GM12878 (cell line): Measurements from ENCODE around the gene ETV6.

Source experiments
- CBX3 ChIP-seq: fragments of 200-600 bp; sonication (generic); IDR thresholded peaks from 2 replicates; pipeline ENCODE4 v1.6.1; 2016; ENCODE audit warnings: low read depth, borderline replicate concordance
- CTCF ChIP-seq, 3 experiments: IDR thresholded peaks in 2 of 3; conservative IDR thresholded peaks in 1 of 3; 2 replicates each; pipeline ENCODE4 v1.5.1; 2011; ENCODE audit warnings: low read depth in 3 of 3, low read length in 3 of 3, mild to moderate bottlenecking in 3 of 3, control low read depth in 2 of 3, moderate library complexity in 2 of 3, inconsistent platforms in 1 of 3, mixed read lengths in 1 of 3; ENCODE audit not compliant: control insufficient read depth in 2 of 3, insufficient read depth in 1 of 3; ENCODE audit errors: extremely low read depth in 1 of 3
- NRF1 ChIP-seq: conservative IDR thresholded peaks from 2 replicates; pipeline ENCODE4 v1.6.1; 2011; ENCODE audit warnings: mild to moderate bottlenecking, low read depth, low read length, improper control_type of control experiment
- PBX3 ChIP-seq: IDR thresholded peaks from 2 replicates; pipeline ENCODE4 v1.6.1; 2011; ENCODE audit warnings: mild to moderate bottlenecking, low read depth, low read length, moderate library complexity; ENCODE audit not compliant: insufficient replicate concordance
- POLR2A ChIP-seq: IDR thresholded peaks from 2 replicates; pipeline ENCODE4 v1.6.1; 2011; ENCODE audit warnings: low read depth, mild to moderate bottlenecking, low read length
- POLR2AphosphoS5 ChIP-seq: IDR thresholded peaks from 2 replicates; pipeline ENCODE4 v1.6.1; 2011; ENCODE audit warnings: mild to moderate bottlenecking, low read length, inconsistent platforms
- POU2F2 ChIP-seq: IDR thresholded peaks from 3 replicates; pipeline ENCODE4 v1.6.1; 2011; ENCODE audit warnings: low read depth, mild to moderate bottlenecking, low read length, borderline replicate concordance
- RAD21 ChIP-seq: IDR thresholded peaks from 2 replicates; pipeline ENCODE4 v1.6.1; 2011; ENCODE audit warnings: mild to moderate bottlenecking, low read depth, low read length, moderate library complexity; ENCODE audit not compliant: insufficient read depth
- RBBP5 ChIP-seq: fragments of 200-600 bp; sonication (generic); conservative IDR thresholded peaks from 2 replicates; pipeline ENCODE4 v1.6.1; 2016
- RELA ChIP-seq: fragments of 450-650 bp; IDR thresholded peaks from 2 replicates; pipeline ENCODE4 v1.8.0; 2014; ENCODE audit warnings: borderline replicate concordance; ENCODE audit not compliant: partially characterized antibody
- SMARCA5 ChIP-seq: fragments of 450-650 bp; IDR thresholded peaks from 2 replicates; pipeline ENCODE4 v1.6.1; 2017; ENCODE audit warnings: mild to moderate bottlenecking
- SMC3 ChIP-seq: IDR thresholded peaks from 2 replicates; pipeline ENCODE4 v1.6.1; 2011; ENCODE audit warnings: low read length, improper control_type of control experiment, borderline replicate concordance

- TF ChIP-seq CTCF (IDR thresholded peaks at IDR 0.05 in 2 of 3, conservative IDR thresholded peaks at IDR 0.05 in 1 of 3; ENCODE audit: control insufficient read depth in 2 of 3, extremely low read depth in 1 of 3, insufficient read depth in 1 of 3, low read depth in 3 of 3, low read length in 3 of 3) (no peak), POLR2AphosphoS5 (no peak), SMARCA5 (no peak), PBX3 (no peak), POLR2A (no peak), RAD21 (no peak), RBBP5 (no peak), SMC3 (no peak), RELA (no peak), NRF1 (no peak), CBX3 (no peak), POU2F2 (no peak)
Measured at GRCh38 chr12:11707535-11707934, 58.1 kb downstream of the ETV6 start.
